Mesodermal cell (in vitro differentiated cells): ENCODE measurements around the gene GNAQ.

Source experiments
- H3K27ac ChIP-seq: 2 replicates; pipeline ENCODE4 v1.7.0; 2013; ENCODE audit warnings: mild to moderate bottlenecking, low read depth, low read length, moderate library complexity; ENCODE audit not compliant: severe bottlenecking
- H3K36me3 ChIP-seq: 2 replicates; pipeline ENCODE4 v1.7.1; 2013; ENCODE audit warnings: mild to moderate bottlenecking, low read length, moderate library complexity; ENCODE audit not compliant: control insufficient read depth, insufficient read depth
- H3K4me1 ChIP-seq: one replicate; pipeline ENCODE4 v1.7.1; 2013; ENCODE audit warnings: mild to moderate bottlenecking, low read length; ENCODE audit not compliant: insufficient read depth, control insufficient read depth, poor library complexity, severe bottlenecking
- H3K4me3 ChIP-seq: 2 replicates; pipeline ENCODE4 v1.7.0; 2013; ENCODE audit warnings: low read length, control low read depth, mild to moderate bottlenecking; ENCODE audit not compliant: insufficient read depth, poor library complexity, severe bottlenecking; ENCODE audit errors: extremely low read depth
- H3K9me3 ChIP-seq: 2 replicates; pipeline ENCODE4 v1.7.1; 2013; ENCODE audit warnings: mild to moderate bottlenecking, low read length, moderate library complexity; ENCODE audit not compliant: control insufficient read depth
- WGBS, 2 experiments: methylation state at CpG; one replicate each; pipeline ENCODE4 v1.1.5; 2013; ENCODE audit warnings: missing lambda C conversion rate in 2 of 2; ENCODE audit not compliant: insufficient coverage in 2 of 2; 5-methylcytosine and 5-hydroxymethylcytosine counted together

The GNAQ gene

DNA sequence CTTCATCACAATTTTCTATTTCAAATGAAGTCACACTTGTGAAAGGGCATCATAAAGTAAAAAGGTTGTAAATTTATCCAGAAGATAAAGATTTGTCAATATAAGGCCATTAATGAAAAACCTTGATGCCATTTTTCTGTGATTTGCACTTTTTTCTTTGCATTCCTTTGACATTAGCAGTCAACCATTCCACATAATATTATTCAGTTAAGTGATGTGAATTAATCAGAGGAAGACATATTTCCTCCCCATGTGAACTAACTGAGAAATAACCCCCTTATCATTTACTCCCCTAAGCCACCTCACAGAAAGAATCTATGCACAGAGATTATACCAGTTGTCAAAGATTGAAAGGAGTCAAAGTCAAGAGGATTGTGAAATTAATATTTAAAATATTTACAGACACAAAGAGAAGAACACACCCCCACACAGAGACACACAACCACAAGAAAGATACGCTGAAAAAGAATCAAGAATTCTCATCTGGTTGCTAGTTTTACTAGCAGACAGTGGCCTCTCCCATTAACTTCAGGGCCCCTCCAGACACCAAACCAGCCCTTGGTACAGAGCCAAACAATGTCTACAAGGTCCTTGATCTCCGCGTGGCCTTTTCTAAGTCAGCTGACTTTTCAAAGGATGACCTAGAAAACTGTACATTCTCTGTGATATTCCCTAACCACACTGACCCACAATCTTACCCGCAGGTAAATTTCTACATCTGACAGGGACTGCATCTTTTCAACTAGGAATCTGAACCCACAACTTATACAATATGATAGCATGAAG, 29.5 kb downstream of the GNAQ start:
- Histone ChIP-seq H3K36me3 (peaks cover 6% of the 10 kb centered on the region), H3K4me3 (no peak overlapping the region), H3K4me1 (no peaks in the 10 kb centered on the region), H3K27ac (no peak overlapping the region), H3K9me3 (no peaks in the 10 kb centered on the region)
- 85 to 100% methylated on average over 3 to 4 of the region's 4 CpGs for WGBS, 2 experiments

DNA sequence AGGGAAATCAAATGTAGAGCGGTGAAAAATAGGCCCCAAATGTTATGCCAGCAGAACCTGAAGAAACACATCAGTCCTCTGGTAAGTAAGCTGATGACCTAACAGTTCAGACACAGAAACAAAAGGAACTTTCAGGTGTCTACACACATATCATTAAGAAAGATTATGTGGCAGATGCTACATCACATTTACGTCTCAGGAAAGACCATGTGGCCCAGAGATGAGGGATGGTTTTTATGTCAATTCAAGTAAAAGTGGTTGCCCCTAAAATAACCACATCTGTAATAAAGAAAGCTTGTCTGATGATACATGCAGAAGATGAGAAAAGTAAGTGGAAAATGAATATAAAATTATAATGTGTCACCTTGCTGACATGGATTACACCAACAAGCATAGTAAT, 31.4 kb downstream of the GNAQ start:
- WGBS, 2 experiments, result 100% methylated on average over 1 of the region's 2 CpGs; no CpG with 5 or more reads in 1 of the 2 experiments
- Histone ChIP-seq H3K27ac (no peak overlapping the region), H3K4me1 (no peaks in the 10 kb centered on the region), H3K4me3 (no peak overlapping the region), H3K9me3 (no peaks in the 10 kb centered on the region), H3K36me3 (peaks cover under 1% of the 10 kb centered on the region)

- Histone ChIP-seq H3K9me3 (no peaks in the 10 kb centered on the region), H3K4me3 (no peak overlapping the region), H3K27ac (no peak overlapping the region), H3K4me1 (no peaks in the 10 kb centered on the region), H3K36me3 (no peaks in the 10 kb centered on the region)
- no CpG with 5 or more reads among the region's 2 CpGs for WGBS, 2 experiments
These were observed 32.4 kb downstream of the GNAQ start for GRCh38 chr9:77999231-77999631.

DNA sequence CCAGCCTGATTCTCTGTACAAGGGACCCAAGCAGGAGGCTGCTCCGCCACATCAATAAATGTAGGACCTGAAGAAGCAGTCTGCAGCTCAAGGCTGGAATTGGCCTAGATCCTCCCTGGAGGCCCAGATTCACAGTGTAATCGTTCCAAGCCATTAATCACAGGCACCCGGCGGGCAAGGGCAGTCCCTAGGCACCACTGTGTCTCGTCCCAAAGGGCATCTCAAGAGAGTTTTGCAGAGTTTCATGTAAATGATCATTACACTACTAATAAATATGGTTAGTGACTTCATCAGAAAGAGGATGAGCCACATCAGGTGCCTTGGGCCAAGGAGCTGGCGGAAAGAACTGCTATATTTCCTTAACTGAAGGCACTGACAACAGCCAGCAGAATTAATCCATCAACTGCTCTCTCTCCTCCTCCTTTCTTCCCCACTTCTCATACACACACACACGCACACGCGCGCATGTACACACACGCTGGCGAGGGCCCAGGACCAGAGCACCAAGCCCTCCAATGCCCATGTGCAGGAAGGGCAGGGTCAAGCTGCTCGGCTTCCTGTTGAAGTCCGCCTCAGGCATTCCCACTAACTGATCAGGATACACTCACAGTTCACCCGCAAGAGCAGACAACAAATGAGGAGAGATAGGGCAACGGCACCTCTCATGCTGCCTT, 33.9 kb downstream of the GNAQ start:
- Histone ChIP-seq H3K4me1 (no peaks in the 10 kb centered on the region), H3K27ac (no peak overlapping the region), H3K4me3 (no peak overlapping the region), H3K36me3 (no peaks in the 10 kb centered on the region), H3K9me3 (no peaks in the 10 kb centered on the region)
- WGBS, 2 experiments, result 87 to 98% methylated on average over 4 to 11 of the region's 16 CpGs

DNA sequence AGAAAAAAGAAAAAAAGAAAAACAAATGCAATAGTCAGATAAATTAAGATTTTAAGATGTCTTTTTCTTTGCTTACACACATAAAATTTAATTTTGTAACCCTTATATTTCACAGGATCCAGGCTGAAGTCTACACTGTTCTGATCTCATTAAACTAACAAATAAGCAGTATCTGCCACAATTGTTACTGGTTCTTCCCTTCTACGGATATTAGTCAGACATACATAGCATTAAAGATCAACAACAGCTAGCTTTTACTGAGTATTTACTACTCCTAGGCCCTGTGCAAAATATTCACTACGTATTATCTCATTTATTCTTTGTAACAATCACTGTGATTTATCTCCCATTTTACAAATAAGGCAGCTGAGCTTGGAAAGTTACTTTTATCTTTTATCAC, 34.9 kb downstream of the GNAQ start:
- Histone ChIP-seq H3K36me3 (peaks cover 9% of the 10 kb centered on the region), H3K4me1 (no peaks in the 10 kb centered on the region), H3K9me3 (no peaks in the 10 kb centered on the region), H3K4me3 (no peak overlapping the region), H3K27ac (no peak overlapping the region)
- WGBS, 2 experiments, result 88 to 100% methylated on average over 2 of the region's 2 CpGs

- no peaks in the 10 kb centered on the region for H3K9me3 ChIP-seq
- H3K4me3 ChIP-seq, result no peak overlapping the region
- peaks cover 15% of the 10 kb centered on the region for H3K36me3 ChIP-seq
- H3K27ac ChIP-seq, result no peak overlapping the region
- H3K4me1 ChIP-seq, result no peaks in the 10 kb centered on the region
- WGBS, 2 experiments, result 86 to 93% methylated on average over 3 to 5 of the region's 5 CpGs
These were observed 40.4 kb downstream of the GNAQ start for GRCh38 chr9:77991191-77991590.

DNA sequence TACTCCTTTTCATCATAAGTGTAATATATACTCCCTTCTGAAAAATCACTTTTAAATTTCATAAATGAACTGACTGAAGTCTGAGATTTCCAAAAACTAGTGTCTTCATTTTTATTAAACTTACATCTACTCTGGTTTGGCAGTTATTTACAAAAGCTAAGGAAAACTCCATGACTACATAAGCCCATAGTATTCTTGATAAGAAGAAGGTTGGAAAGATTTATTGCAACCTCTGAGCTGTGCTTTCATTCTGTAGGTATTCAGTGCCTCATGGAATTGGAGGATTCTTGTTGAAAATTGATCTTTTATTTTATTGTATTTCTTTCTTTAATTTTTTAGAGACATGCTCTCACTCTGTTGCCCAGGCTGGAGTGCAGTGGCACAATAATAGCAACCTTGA, 41.7 kb downstream of the GNAQ start:
- Histone ChIP-seq H3K4me3 (no peak overlapping the region), H3K4me1 (no peaks in the 10 kb centered on the region), H3K27ac (no peak overlapping the region), H3K36me3 (peaks cover 15% of the 10 kb centered on the region), H3K9me3 (no peaks in the 10 kb centered on the region)

- no peaks in the 10 kb centered on the region for H3K4me1 ChIP-seq
These were observed 42.2 kb downstream of the GNAQ start for GRCh38 chr9:77989458-77989857.

DNA sequence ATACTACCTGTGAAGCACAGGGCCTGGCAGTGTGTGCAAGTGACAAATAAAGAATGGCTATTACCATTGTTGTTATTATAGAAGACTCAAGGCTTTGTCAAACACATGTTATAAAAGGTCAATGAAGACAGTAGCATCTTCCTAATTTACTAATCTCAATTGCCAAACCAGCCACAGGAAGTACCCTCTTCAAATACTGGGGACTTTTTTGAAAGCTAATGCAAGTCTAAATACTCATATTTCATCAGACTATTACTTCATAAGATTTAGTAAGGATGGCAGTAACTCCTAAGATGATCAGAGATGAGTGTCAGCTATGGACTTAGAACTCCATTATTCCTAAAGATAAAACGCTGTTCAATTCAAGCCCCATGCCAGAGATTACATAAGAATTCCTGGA, 43.0 kb downstream of the GNAQ start:
- no peak overlapping the region for H3K4me3 ChIP-seq
- no CpG with 5 or more reads among the region's 1 CpG for WGBS, 2 experiments
- H3K4me1 ChIP-seq, result no peaks in the 10 kb centered on the region
- no peaks in the 10 kb centered on the region for H3K9me3 ChIP-seq
- peaks cover 15% of the 10 kb centered on the region for H3K36me3 ChIP-seq
- H3K27ac ChIP-seq, result no peak overlapping the region

More at GRCh38 chr9:77989458-77989857, 42.2 kb downstream of the GNAQ start:
- no peaks in the 10 kb centered on the region for H3K9me3 ChIP-seq
- H3K4me3 ChIP-seq, result no peak overlapping the region
- H3K27ac ChIP-seq, result no peak overlapping the region
- WGBS, 2 experiments, result no CpG with 5 or more reads among the region's 2 CpGs
- peaks cover 15% of the 10 kb centered on the region for H3K36me3 ChIP-seq

DNA sequence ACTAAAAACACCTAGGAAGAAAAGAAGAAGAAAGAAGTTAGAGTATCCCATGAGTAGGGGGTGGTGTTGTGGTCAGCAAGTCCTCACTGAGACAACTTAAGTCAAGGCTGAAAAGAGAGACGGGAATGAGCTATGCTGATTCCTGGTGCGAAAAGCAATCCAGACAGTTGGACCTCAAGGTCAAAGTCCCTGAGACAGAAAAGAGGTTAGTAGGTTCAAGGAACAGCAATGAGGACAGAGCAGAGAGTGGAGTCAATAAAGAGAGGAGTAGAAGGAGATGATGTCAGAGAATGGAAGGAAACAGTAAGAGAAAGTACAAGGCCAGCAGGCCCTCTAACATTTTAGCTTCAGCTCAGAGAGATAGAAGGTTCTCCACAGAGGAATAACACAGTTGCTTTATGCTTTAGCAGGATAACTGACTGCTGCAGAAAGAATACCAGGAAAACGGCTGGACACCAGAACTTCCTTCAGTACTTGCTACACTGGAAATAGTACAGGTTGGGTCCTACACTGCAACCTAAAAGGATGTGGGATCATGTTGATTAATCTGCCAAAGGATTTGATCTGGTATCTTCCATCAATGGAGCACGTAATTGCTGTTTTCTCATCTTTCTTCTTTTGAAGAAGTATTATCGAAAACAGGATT, 43.6 kb downstream of the GNAQ start:
- WGBS, 2 experiments, result 93 to 97% methylated on average over 4 of the region's 5 CpGs
- Histone ChIP-seq H3K9me3 (no peaks in the 10 kb centered on the region), H3K27ac (no peak overlapping the region), H3K4me1 (no peaks in the 10 kb centered on the region), H3K4me3 (no peak overlapping the region), H3K36me3 (peaks cover 18% of the 10 kb centered on the region)
